ENCODE measurements around the gene HCK.

GRCh38 chr20:32036716-32037485 lies 15.1 kb upstream of the HCK start:
- TF ChIP-seq, protein P1, sequence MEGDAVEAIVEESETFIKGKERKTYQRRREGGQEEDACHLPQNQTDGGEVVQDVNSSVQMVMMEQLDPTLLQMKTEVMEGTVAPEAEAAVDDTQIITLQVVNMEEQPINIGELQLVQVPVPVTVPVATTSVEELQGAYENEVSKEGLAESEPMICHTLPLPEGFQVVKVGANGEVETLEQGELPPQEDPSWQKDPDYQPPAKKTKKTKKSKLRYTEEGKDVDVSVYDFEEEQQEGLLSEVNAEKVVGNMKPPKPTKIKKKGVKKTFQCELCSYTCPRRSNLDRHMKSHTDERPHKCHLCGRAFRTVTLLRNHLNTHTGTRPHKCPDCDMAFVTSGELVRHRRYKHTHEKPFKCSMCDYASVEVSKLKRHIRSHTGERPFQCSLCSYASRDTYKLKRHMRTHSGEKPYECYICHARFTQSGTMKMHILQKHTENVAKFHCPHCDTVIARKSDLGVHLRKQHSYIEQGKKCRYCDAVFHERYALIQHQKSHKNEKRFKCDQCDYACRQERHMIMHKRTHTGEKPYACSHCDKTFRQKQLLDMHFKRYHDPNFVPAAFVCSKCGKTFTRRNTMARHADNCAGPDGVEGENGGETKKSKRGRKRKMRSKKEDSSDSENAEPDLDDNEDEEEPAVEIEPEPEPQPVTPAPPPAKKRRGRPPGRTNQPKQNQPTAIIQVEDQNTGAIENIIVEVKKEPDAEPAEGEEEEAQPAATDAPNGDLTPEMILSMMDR (IDR thresholded peaks at IDR 0.05), result no peak
- TF ChIP-seq SMC3 (IDR thresholded peaks at IDR 0.05; ENCODE audit: low read depth, low read length), result no peak
- TF ChIP-seq MAX (IDR thresholded peaks at IDR 0.05; ENCODE audit: low read depth), result no peak
- TF ChIP-seq RFX5 (IDR thresholded peaks at IDR 0.05; ENCODE audit: low read length), result no peak
- TF ChIP-seq EP300 (IDR thresholded peaks at IDR 0.05; ENCODE audit: borderline replicate concordance in 1 of 2, low read depth in 1 of 2, low read length in 1 of 2), result no peak
- no peak for TF ChIP-seq MXI1 (IDR thresholded peaks at IDR 0.05; ENCODE audit: low read depth, low read length)
- TF ChIP-seq REST (IDR thresholded peaks at IDR 0.05; ENCODE audit: low read depth, low read length), result no peak
- no peak for TF ChIP-seq JUND (IDR thresholded peaks at IDR 0.05)
- TF ChIP-seq POLR2AphosphoS5 (IDR thresholded peaks at IDR 0.05; ENCODE audit: low read depth, low read length), result no peak

All from SK-N-SH (cell line).